Tibial artery (tissue), 4 donors: ENCODE measurements around the gene CHMP4B.

ENCODE experiments used
- DNase-seq, 2 donors: peaks; one replicate each; pipeline ENCODE4 v3.0.0-alpha.2; 2019
- H3K27ac ChIP-seq, 2 donors: fragments of 200-600 bp; sonication (generic) in 1 of 2; 1 replicate in 1 of 2; 2 replicates in 1 of 2; pipeline ENCODE4 v1.5.1; 2018 to 2019; ENCODE audit warnings: mild to moderate bottlenecking in 1 of 2
- H3K27me3 ChIP-seq, 2 donors: fragments of 200-600 bp; sonication (generic) in 1 of 2; one replicate each; pipeline versions ENCODE4 v1.5.1 to v1.6.0; 2016 to 2019
- H3K36me3 ChIP-seq, 3 donors: fragments of 200-600 bp; sonication (generic) in 2 of 3; one replicate each; pipeline ENCODE4 v1.5.1; 2016 to 2019; ENCODE audit warnings: mild to moderate bottlenecking in 2 of 3
- H3K4me1 ChIP-seq, 4 donors: fragments of 200-600 bp; sonication (generic) in 2 of 4; 1 replicate in 3 of 4; 2 replicates in 1 of 4; pipeline ENCODE4 v1.5.1; 2016 to 2019
- H3K4me3 ChIP-seq, 2 donors: fragments of 200-600 bp; sonication (generic) in 1 of 2; 1 replicate in 1 of 2; 2 replicates in 1 of 2; pipeline ENCODE4 v1.5.1; 2018 to 2019; ENCODE audit warnings: mild to moderate bottlenecking in 2 of 2
- H3K9me3 ChIP-seq, 3 donors: fragments of 200-600 bp; sonication (generic) in 1 of 3; one replicate each; pipeline ENCODE4 v1.5.1; 2016 to 2019
- CTCF ChIP-seq, 2 experiments: fragments of 200-600 bp in 1 of 2; fragments of 450-650 bp in 1 of 2; IDR thresholded peaks; one replicate each; pipeline ENCODE4 v1.5.1; 2017 to 2019; ENCODE audit warnings: antibody characterized with exemption in 2 of 2, mild to moderate bottlenecking in 1 of 2, moderate library complexity in 1 of 2
- intact Hi-C: fragments of 100-400 bp; cut with DNase I; formaldehyde crosslinking; loops from one replicate; pipeline ENCODE4 v1.15.0; 2023; ENCODE audit warnings: low total_unique reads

CHMP4B gene

GRCh38 chr20:33901132-33901523, 90.0 kb downstream of the CHMP4B start:
- Histone ChIP-seq H3K9me3 (no peaks in the 10 kb centered on the region), H3K36me3 (no peaks in the 10 kb centered on the region), H3K4me3 (no peak overlapping the region), H3K27me3 (no peaks in the 10 kb centered on the region), H3K27ac (no peak overlapping the region), H3K4me1 (peaks cover 0 to 8% (median 0%) of the 10 kb centered on the region in 4 donors)
- no peak for TF ChIP-seq CTCF (IDR thresholded peaks at IDR 0.05)
- intact Hi-C loops = no loop called here
- no peak for DNase-seq

GRCh38 chr20:33902011-33902410, 90.9 kb downstream of the CHMP4B start:
- Histone ChIP-seq H3K4me3 (no peak overlapping the region), H3K4me1 (peaks cover 0 to 4% (median 0%) of the 10 kb centered on the region in 4 donors), H3K36me3 (no peaks in the 10 kb centered on the region), H3K9me3 (no peaks in the 10 kb centered on the region), H3K27me3 (no peaks in the 10 kb centered on the region), H3K27ac (no peak overlapping the region)
- TF ChIP-seq CTCF (IDR thresholded peaks at IDR 0.05) = no peak
- no peak for DNase-seq
- intact Hi-C loops = no loop called here
